ENCODE results near the gene KDM4B.

- TF ChIP-seq SRF (CRISPR knock-in tag; IDR thresholded peaks at IDR 0.05) (no peak), BRF1 (IDR thresholded peaks at IDR 0.05; ENCODE audit: borderline replicate concordance, extremely low read depth, insufficient read length) (no peak), NR3C1 (CRISPR knock-in tag; IDR thresholded peaks at IDR 0.05) (no peak), SNRNP70 (optimal IDR thresholded peaks at IDR 0.05; ENCODE audit: low read depth, low read length) (no peak), HLTF (IDR thresholded peaks at IDR 0.05) (no peak), U2AF2 (optimal IDR thresholded peaks at IDR 0.05; ENCODE audit: low read depth, low read length) (no peak), CTCF (IDR thresholded peaks at IDR 0.05 in 2 of 3, conservative IDR thresholded peaks at IDR 0.05 in 1 of 3; ENCODE audit: insufficient read depth in 2 of 3, low read depth in 1 of 3, low read length in 3 of 3) (no peak), MXI1 (IDR thresholded peaks at IDR 0.05; ENCODE audit: low read depth, low read length) (no peak), ELK3 (CRISPR knock-in tag; IDR thresholded peaks at IDR 0.05) (no peak), ARID3A (IDR thresholded peaks at IDR 0.05; ENCODE audit: borderline replicate concordance, low read depth, low read length) (no peak), TEAD2 (tag; IDR thresholded peaks at IDR 0.05) (no peak), TOE1 (IDR thresholded peaks at IDR 0.05; ENCODE audit: borderline replicate concordance) (no peak), TOE1 (CRISPR knock-in tag; IDR thresholded peaks at IDR 0.05; ENCODE audit: borderline replicate concordance, low read depth) (no peak), FOXJ2 (tag; IDR thresholded peaks at IDR 0.05) (no peak)
These were observed 186.0 kb downstream of the KDM4B start for GRCh38 chr19:5154799-5155426.
